ENCODE results near the gene C3orf80. TPM values are rescaled to one million over a fixed set of nuclear protein-coding genes. Genes with fewer than 3 reads are reported as not detected.
"Not testable (repeated sequence)": the region's sequence is repeated elsewhere in the genome, so short reads cannot be mapped to it uniquely, and the experiment has no call there.

Gene C3orf80
- total RNA-seq (2014; rRNA removed; shearing (Covaris generic)): 0.43 and 1.3 TPM in 2 replicates
- 0.19 and 0.25 TPM in 2 replicates for polyA plus RNA-seq (2016; fragmentation: Nextera tagmentation; extraction: Ambion mirVana)

DNA sequence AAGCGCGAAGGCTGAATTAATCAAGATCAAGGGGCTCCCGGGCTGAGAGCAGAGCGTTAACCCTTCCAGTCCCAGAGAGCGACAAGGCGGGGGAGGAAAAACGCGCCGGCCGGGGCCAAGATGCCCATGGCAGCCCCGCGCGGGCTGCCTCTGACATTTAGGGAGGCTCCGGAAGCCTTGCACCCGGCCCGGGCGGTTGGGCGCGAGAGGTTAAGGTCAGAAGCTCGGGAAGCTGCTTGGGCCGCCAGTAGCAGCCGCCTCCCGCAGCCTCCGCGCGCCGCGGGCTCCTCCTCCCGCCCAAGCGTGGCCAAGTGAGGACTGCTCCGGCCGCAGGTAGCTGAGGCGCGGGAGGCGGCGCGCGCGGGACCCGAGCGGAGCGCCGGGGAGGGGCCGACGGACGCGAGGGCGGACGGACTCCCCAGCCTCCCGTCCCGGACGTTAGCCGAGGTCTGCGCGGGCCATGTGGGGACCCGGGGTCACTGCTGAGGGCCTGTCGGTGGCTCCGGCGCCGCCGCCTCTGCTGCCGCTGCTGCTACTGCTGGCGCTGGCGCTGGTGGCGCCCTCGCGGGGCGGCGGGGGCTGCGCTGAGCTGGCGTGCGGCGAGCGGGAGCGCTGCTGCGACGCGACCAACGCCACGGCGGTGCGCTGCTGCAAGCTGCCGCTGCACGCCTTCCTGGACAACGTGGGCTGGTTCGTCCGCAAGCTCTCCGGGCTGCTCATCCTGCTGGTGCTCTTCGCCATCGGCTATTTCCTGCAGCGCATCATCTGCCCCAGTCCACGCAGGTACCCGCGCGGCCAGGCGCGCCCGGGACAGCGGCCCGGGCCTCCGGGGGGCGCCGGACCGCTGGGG lies at the start of gene C3orf80:
TSS of gene C3orf80 (plus strand) at position 247 of the 850 bp plus-strand sequence. CDS start at position 461, 214 bp downstream.
- no peaks in the 10 kb centered on the region for H4K20me1 ChIP-seq (ENCODE audit: insufficient read depth)
- 1% methylated on average over 84 to 87 of the region's 104 CpGs for WGBS, 2 experiments (ENCODE audit: low coverage in 1 of 2, low lambda C conversion rate in 2 of 2, missing lambda C conversion rate in 2 of 2)
- in situ Hi-C loops (cut with MboI): no loop called here
- peak within 1 kb of the TSS; percentile 59 for H3K4me2 ChIP-seq (ENCODE audit: unreplicated experiment)
- peak within 1 kb of the TSS; percentile 80 for H2AFZ ChIP-seq
- H3K4me3 ChIP-seq: peak within 1 kb of the TSS; percentile 72
- no peaks in the 10 kb centered on the region for H3K79me2 ChIP-seq (ENCODE audit: insufficient read depth)
- no peaks in the 10 kb centered on the region for H3K36me3 ChIP-seq (ENCODE audit: low read depth)
- no peaks in the 10 kb centered on the region for H3K9me2 ChIP-seq (ENCODE audit: insufficient read depth)
- H3K4me1 ChIP-seq (ENCODE audit: insufficient read depth): no peaks in the 10 kb centered on the region
- H3K27me3 ChIP-seq (replicated peaks; ENCODE audit: insufficient read depth): no peaks in the 10 kb centered on the region; the same call in 1 of the 2 replicates
- no peaks in the 10 kb centered on the region for H3F3A ChIP-seq (ENCODE audit: insufficient read depth)
- no peak within 1 kb of the TSS for H3K27ac ChIP-seq
- DNase-seq: peak; percentile 81
- peak within 1 kb of the TSS; percentile 60 for H3K9ac ChIP-seq
- TF ChIP-seq EZH2phosphoT487 (IDR thresholded peaks at IDR 0.05; ENCODE audit: insufficient read depth, low read depth) (no peak), EZH2 (IDR thresholded peaks at IDR 0.05; ENCODE audit: insufficient read depth, poor library complexity, severe bottlenecking) (no peak)
- no peaks in the 10 kb centered on the region for H3K9me3 ChIP-seq (ENCODE audit: low read depth)

DNA sequence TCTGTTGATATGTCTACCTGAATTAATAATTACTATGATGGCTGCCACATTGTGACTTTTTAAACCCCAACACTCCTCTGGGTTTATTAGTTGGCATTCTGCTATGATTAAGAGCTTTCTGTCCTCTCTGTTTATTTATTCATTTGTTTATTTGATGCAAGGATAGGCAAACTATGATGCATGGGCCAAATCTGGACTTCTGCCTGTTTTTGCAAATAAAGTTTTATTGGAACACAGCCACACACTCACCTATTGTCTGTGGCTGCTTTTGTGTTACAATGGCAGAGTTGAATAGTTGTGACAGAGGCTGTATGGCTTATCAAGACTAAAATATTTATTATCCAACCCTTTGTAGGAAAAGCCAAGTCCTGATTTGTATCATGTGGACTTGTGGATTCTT lies 48.3 kb upstream of the C3orf80 start:
- Histone ChIP-seq H3K36me3 (ENCODE audit: low read depth) (no peaks in the 10 kb centered on the region), H3K4me1 (ENCODE audit: insufficient read depth) (peaks cover 20% of the 10 kb centered on the region), H3K9me3 (ENCODE audit: low read depth) (no peaks in the 10 kb centered on the region), H3K4me3 (no peak overlapping the region), H3K4me2 (ENCODE audit: unreplicated experiment) (no peak overlapping the region), H4K20me1 (ENCODE audit: insufficient read depth) (no peaks in the 10 kb centered on the region), H3K79me2 (ENCODE audit: insufficient read depth) (no peaks in the 10 kb centered on the region), H3K9ac (no peak overlapping the region), H3F3A (ENCODE audit: insufficient read depth) (peaks cover 22% of the 10 kb centered on the region; the same call in 1 of the 2 replicates), H3K27ac (no peak overlapping the region), H3K9me2 (ENCODE audit: insufficient read depth) (no peaks in the 10 kb centered on the region), H2AFZ (no peak overlapping the region), H3K27me3 (replicated peaks; ENCODE audit: insufficient read depth) (no peaks in the 10 kb centered on the region)
- no peak for DNase-seq
- in situ Hi-C loops (cut with MboI): no loop called here
- TF ChIP-seq EZH2 (IDR thresholded peaks at IDR 0.05; ENCODE audit: insufficient read depth, poor library complexity, severe bottlenecking): no peak
- no peak for TF ChIP-seq EZH2phosphoT487 (IDR thresholded peaks at IDR 0.05; ENCODE audit: insufficient read depth, low read depth)

GRCh38 chr3:160178661-160179060 lies 46.6 kb upstream of the C3orf80 start:
- H3K27me3 ChIP-seq (replicated peaks; ENCODE audit: insufficient read depth); H3K9me2 ChIP-seq (ENCODE audit: insufficient read depth); DNase-seq; H3K9ac ChIP-seq; H3K36me3 ChIP-seq (ENCODE audit: low read depth); H2AFZ ChIP-seq; H3K4me2 ChIP-seq (ENCODE audit: unreplicated experiment); H4K20me1 ChIP-seq (ENCODE audit: insufficient read depth); H3K4me3 ChIP-seq; H3K27ac ChIP-seq; H3K9me3 ChIP-seq (ENCODE audit: low read depth); H3K79me2 ChIP-seq (ENCODE audit: insufficient read depth); in situ Hi-C loops (cut with MboI): not testable (repeated sequence)
- WGBS, 2 experiments (ENCODE audit: low coverage in 1 of 2, low lambda C conversion rate in 2 of 2, missing lambda C conversion rate in 2 of 2): 95 to 100% methylated on average over 1 to 32 of the region's 35 CpGs
- Histone ChIP-seq H3F3A (ENCODE audit: insufficient read depth) (peaks cover 31% of the 10 kb centered on the region), H3K4me1 (ENCODE audit: insufficient read depth) (peaks cover 32% of the 10 kb centered on the region)

GRCh38 chr3:160179403-160179802 lies 45.8 kb upstream of the C3orf80 start:
- H2AFZ ChIP-seq; H4K20me1 ChIP-seq (ENCODE audit: insufficient read depth); H3K36me3 ChIP-seq (ENCODE audit: low read depth); in situ Hi-C loops (cut with MboI); H3K4me3 ChIP-seq; H3K27ac ChIP-seq; H3K4me2 ChIP-seq (ENCODE audit: unreplicated experiment); H3K9me3 ChIP-seq (ENCODE audit: low read depth); H3K27me3 ChIP-seq (replicated peaks; ENCODE audit: insufficient read depth); H3K9me2 ChIP-seq (ENCODE audit: insufficient read depth); H3K9ac ChIP-seq; DNase-seq; H3K79me2 ChIP-seq (ENCODE audit: insufficient read depth): not testable (repeated sequence)
- H3K4me1 ChIP-seq (ENCODE audit: insufficient read depth): peaks cover 39% of the 10 kb centered on the region
- 93 to 96% methylated on average over 2 to 4 of the region's 4 CpGs for WGBS, 2 experiments (ENCODE audit: low coverage in 1 of 2, low lambda C conversion rate in 2 of 2, missing lambda C conversion rate in 2 of 2)
- peaks cover 36% of the 10 kb centered on the region for H3F3A ChIP-seq (ENCODE audit: insufficient read depth)

Measured in GM23248 (cell line).